GM19455 (cell line): Measurements from ENCODE around the gene DEDD.

Source experiments
- ATAC-seq: cut with Tn5 transposase; IDR thresholded peaks from one replicate; pipeline ENCODE4 v1.9.1; 2021; ENCODE audit not compliant: unreplicated experiment

Gene DEDD

DNA sequence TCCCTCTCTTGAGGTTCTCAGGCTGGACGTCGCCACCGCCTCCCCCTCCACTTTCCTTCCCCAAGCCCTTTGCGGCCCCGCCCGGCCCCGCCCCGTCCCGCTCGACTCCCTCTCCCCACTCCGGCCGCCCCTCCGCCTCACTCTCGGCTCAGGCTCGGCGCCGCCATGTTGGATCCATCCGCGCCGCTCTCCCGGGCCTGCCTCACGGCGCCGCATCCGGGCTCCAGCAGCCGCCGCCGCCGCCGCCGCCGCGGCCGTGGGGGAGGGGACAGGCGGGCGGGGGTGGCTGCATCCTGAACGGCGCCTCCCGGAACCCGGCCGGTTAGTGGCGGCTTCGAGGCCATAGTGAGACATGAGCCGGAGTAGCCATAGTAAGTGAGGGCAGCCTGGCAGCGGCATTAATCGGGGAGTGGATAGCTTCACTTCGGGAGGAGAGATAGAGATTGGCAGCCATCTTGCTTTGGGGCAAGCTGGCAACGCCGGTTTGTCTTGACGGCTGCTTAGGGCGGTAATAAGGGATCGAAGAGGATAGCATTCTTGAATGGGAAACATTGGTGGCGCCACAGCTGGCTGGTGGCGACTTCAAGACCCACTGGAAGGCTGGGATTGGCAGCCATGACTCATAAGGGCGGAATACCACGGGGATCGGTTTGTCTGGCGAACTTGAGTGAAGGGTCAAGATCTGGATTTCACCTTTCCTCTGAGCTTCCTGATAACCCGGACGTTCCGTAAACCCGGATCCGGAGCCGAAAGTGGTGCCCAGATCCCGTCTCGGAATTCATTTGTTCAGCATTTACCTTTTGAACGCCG is at the start of gene DEDD:
Gene DEDD, minus strand, starts transcription at position 258 of the 810 bp plus-strand sequence. CDS start 8,205 bp downstream, outside the sequence.
- peak; percentile 92 for ATAC-seq

- ATAC-seq = peak; percentile 49
These were observed 49.7 kb upstream of the DEDD start for GRCh38 chr1:161182214-161182613.

GRCh38 chr1:161180639-161181038 is 48.2 kb upstream of the DEDD start:
- ATAC-seq = no peak

- ATAC-seq = no peak
These were observed 47.2 kb upstream of the DEDD start for GRCh38 chr1:161179698-161180097.

- no peak for ATAC-seq
These were observed 45.4 kb upstream of the DEDD start for GRCh38 chr1:161177936-161178244.

GRCh38 chr1:161177112-161177935 is 44.9 kb upstream of the DEDD start, which contains the start of gene B4GALT3:
B4GALT3 (minus strand) TSS chr1:161177507; CDS start chr1:161176060, 1,447 bp downstream.
- ATAC-seq = peak; percentile 73

GRCh38 chr1:161176468-161177111 is 44.1 kb upstream of the DEDD start:
- ATAC-seq = no peak

DNA sequence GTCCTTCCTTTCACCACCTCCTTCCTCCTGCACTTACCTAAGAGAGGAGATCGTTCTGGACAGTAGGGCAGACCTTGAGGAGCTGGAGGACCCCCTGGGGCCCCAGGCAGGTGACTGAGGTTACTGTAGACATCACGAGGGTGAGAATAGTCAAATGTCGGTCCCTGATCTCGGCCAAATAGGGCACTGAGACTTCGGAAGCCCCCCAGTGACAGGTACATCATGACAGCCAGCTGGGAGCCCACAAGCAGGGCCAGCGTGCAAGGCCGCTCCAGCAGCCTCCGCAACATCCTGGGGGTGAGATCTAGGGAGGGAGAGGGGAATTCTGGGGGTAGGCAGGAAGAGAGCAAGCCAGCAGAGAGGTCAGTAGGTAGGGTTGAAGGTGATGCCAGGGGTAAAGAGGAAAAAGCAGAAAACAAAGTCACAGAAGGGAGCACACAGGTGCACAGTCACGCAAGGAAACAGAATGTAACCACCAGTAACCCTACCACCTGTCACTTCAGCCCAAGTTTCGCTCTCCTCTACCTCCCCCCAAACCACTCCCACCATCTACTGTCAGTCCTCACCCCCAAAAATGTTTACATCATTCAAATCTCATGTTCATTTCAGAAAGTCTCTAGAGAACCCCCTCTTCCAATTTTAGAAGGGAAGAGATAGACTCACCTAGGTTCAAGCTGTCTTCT is 43.4 kb upstream of the DEDD start:
- ATAC-seq = no peak

DNA sequence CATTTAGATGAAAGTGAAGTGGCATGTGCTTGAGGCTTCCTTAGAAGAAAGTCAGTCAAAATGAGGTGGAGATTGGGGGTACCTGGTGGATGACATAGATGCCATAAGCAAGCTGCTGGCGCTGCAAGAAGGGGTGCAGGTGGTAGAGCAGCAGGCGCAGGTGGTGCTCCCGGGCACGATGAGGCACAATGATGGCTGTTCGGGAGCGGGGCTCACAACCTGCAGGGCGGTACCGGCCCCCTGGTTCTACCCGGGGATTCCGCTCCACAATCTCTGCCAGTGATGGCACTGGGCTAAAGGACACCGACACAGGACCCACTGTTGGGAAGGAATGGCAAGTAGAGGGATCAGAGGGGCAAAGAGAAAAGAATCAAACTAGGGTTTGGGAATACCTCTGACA is 42.4 kb upstream of the DEDD start:
- ATAC-seq = no peak

DNA sequence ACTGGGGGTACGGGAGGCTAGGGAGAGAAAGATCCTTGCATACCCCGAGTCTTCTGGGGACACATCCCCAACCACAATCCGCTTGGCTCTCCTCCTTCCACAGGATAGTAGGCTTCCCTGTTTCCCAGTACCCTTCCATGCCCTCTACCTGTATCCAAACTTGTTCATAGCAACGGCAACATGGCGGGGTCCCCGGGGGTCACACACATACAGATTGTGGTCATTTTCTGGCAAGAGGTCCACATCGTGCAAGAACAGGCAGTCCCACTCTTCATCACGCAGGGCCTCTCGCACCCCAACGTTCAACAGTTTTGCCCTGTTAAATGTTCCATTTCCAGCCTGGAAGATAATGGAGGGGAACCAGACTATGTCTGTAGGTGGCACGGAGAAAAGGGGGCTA is 41.2 kb upstream of the DEDD start:
- no peak for ATAC-seq

DNA sequence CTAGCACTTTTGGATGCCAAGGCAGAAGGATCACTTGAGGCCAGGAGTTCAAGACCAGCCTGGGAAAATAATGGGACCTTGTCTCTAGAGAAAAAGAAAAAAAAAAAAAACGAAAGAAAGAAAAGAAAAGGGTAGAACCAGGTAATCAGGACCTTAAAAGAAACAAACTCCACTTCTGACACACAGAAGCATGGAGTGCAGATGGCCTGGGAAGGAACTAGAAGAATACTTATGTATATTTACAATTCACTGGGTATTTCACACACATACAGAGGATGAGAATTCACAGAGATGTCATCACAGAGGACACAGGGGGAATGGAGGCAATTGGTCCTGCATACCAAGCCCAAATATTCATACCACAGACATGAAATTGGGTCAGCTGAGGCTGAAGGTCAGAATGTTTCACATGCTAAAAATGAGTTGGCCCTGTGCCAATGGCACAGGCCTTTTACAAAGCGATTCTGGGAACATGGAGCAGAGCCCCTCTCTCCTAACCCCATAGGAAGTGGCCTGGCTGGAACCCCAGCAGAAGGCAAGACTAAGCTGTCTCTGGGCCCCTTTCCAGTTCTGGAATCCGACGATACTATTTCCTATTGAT is 40.4 kb upstream of the DEDD start:
- ATAC-seq = no peak

DNA sequence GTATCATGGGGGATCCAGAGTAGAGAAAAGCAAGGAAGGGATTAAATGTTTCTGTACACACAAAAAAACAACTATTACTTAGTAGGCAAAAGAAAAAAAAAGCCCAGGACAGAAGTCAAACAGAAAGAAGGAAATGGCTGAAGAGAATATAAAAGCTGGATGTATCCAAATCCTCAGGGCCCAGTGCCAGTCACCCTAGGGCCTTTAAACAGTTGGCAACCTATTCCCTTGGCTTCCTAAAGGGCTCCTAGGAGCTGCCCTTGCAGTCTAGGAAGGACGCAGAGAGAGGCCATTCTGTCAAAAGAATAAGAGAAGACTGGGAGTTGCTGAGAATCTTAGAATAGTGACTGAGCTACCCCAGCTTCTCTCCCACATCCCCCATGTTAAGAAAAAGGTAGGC is 39.9 kb upstream of the DEDD start:
- ATAC-seq = no peak

DNA sequence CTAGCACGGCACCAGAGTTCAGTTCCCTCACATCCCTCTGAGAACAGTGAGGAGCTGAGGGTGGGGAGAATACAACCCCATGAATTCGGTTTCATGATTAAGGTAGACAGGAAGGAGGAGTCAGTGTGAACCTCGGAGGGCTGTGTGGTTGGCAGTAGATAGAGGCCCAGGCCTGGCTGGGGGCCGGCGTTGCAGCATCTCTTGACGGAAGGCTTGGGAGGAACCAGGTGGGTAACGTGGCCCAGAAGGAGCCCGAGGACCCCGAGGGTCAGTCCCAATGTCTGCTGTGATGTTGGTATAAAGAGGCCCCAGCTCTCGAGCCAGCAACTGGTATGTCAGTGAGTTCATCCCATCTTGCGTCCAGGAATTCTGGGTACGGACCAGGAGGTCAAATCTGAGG is 39.2 kb upstream of the DEDD start:
- no peak for ATAC-seq

GRCh38 chr1:161171191-161171590 is 38.7 kb upstream of the DEDD start:
- ATAC-seq = no peak

DNA sequence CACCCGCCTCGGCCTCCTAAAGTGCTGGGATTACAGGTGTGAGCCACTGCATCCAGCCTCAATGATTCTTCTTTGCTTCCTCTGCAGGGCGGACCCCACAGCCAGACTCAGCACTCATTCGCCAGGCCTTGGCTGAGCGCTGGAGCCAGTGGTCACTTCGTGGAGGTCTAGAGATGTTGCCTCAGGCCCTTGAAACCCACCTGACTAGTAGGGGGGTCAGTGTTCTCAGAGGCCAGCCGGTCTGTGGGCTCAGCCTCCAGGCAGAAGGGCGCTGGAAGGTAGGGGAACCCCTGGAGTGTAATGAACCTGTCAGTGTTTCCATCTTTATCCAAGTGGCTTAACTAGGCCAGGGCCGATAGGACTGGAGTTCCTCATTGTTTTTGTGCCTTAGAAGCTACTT is 36.4 kb upstream of the DEDD start:
- no peak for ATAC-seq

GRCh38 chr1:161166669-161167548 is 34.4 kb upstream of the DEDD start:
- no peak for ATAC-seq

DNA sequence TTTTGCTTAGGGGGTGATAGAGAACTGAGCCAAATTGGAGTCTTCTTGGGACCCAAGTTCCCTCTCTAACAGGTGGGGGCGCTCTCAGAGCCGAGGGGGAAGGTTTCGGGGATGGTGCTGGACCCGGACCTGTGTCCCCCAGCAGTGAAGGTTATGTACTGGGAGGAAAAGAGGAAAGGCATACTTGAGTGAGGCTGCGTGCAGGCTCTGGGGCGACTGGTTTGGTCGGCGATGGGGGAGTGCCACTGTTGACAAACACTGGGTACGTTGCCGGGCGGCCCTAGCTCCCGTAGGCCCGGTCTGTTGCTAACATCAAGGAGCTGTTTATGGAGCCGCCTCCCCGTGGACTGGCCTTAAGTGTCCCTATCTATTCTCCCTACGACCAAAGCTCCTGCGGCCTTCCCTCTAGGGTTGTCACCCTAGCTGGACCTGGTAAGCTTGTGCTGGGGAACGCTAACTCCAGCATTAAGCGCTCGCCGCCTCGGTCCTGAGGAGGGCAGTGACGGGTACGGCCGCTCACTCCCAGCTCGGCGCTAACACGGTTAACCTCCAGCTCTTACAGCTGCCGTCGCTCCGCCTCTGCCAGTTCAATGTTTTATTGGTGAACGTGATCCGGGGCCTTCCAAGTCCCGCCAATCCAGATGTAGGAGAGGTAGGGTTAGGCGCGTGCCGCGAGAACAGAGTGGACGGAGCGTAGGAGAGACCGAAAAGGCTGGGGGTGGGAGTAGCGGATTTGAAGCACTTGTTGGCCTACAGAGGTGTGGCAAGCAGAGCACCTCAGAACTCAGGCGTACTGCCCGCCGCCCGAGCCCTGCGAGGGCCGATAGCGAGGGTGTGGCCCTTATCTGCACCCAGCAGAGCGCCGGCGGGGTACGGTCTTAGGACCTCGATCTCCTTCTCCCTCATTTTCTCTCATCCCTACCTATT is 33.5 kb upstream of the DEDD start, which contains the start of gene PPOX:
Gene PPOX, plus strand, starts transcription at position 685 of the 927 bp plus-strand sequence. CDS start 422 bp downstream, outside the sequence.
- ATAC-seq = peak; percentile 91

DNA sequence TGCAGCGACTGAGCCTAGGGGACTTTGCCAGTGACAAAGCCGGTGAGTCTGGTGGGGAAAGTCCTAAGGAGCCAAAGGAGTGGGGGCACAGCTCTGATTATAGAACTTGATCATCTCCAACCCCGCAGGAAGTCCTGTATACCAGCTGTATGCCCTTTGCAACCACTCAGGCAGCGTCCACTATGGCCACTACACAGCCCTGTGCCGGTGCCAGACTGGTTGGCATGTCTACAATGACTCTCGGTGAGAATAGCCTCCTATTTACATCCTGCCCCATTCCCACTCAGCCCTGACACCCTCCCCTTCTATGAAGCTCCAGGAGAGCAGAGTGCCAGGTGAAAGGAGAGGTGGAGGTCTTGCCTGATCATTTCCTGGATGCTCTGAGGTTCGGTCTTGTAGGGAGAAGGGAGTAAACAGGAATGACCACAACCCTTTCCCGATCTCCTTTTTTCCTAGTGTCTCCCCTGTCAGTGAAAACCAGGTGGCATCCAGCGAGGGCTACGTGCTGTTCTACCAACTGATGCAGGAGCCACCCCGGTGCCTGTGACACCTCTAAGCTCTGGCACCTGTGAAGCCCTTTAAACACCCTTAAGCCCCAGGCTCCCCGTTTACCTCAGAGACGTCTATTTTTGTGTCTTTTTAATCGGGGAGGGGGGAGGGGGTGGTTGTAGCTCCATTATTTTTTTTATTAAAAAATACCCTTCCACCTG is 32.6 kb upstream of the DEDD start:
- ATAC-seq = no peak
